ENCODE results near the gene TOM1L2.
"Not testable (repeated sequence)": the region's sequence is repeated elsewhere in the genome, so short reads cannot be mapped to it uniquely, and the experiment has no call there.

Gene TOM1L2

GRCh38 chr17:17972126-17972951 lies at the start of gene TOM1L2, which contains the start of gene DRC3:
TSS of gene TOM1L2 (minus strand) at chr17:17972400. CDS start at chr17:17972313, 87 bp downstream.
TSS of gene DRC3 (plus strand) at chr17:17972862. CDS start at chr17:17977599, 4,737 bp downstream.
- peak; percentile 100 for DNase-seq

- DNase-seq = no peak
Observed at GRCh38 chr17:18021372-18021771, 49.2 kb upstream of the TOM1L2 start.

DNA sequence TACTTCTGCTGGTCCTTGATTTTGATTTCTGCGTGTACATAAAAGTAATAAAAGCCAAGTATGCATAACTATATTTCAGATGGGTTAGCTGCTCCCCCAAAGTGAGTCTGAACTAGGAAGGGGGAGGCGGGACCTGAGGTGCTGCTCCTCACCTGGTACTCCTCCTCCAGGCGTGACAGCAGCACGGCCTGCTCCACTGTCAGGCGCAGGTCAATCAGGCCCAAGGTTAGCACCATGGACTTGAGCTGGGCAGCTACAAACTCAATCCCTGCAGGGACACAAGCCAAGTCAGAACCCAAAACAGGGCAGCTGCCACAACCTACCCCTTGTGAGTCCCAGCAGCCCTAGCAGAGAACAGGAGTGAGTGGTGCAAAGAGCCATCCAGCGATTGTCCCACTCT lies 48.8 kb upstream of the TOM1L2 start:
- DNase-seq = no peak

DNA sequence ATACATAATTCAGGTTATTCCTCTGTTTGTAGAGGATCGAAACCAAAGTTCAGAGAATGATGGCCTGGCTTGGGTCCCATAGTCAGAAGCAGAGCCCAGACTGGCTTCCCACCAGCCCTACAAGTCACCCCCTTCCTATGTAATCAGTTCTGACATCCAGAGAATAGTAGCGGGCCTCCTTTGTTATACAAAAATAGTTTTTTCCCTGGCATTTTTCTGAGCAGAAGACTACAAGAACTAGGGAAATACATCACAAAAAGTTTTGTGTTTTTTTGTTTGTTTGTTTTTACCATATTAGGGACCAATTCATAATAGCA lies 47.6 kb upstream of the TOM1L2 start:
- no peak for DNase-seq

DNA sequence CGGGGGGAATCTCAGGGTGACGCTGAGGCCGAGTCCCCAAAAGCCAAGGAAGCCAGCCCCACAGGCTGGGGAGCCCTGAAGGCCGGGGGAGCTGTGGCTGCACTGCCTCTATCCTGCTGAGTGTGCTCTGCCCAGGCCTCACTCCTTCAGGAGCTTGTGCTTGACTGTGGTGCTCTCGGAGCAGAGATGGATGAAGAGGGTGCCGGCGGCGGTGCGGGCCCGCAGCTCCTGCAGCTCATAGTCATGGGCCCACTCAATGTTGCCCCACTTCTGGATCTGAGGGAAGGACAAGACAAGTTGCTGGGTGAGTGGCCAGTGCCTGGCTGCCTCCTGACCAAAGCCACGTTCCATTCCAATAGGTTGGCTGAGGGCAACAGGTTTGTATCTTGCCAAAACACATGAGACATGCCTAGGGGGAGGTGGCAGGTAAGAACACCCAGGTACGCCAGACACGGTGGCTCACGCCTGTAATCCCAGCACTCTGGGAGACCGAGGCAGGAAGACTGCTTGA lies 46.3 kb upstream of the TOM1L2 start:
- DNase-seq = no peak

- no peak for DNase-seq
Observed at GRCh38 chr17:18017958-18018357, 45.8 kb upstream of the TOM1L2 start.

DNA sequence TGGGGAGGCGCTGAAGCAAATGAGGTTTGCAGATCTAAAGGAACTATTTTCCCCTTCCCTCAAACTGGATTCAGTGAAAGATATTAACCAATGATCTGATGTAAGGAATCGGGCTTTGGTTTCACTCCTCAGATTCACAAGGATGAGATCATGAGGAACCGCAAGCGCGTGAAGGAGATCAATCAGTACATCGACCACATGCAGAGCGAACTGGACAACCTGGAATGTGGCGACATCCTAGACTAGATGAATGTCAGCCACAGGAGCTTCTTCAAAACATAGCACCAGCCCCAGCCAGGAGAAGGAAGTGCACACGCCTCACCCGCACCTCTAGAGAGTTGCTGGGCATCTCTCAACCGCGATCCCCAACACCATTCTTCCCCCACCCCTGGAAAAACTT lies 44.2 kb upstream of the TOM1L2 start:
- peak; percentile 10 for DNase-seq

DNA sequence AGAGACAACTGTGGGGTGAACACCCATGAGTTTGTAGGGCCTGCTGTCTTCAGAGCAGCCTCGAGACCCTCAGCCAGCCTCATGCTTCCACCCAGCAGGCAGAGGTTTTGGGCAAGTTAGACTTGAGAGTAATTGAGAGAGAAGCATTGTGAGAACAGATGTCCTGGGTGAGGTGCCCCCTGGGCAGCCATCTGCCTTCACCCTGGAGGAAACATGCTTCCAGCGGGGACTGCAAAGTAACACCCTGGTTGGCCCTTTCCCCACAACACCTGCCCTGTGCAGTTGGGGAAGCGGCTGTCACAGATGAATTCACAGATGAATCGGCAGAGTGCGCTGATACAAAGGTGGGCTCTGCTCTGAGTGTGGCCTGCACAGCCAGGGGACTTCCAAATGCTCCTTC lies 43.4 kb upstream of the TOM1L2 start:
- no peak for DNase-seq

DNA sequence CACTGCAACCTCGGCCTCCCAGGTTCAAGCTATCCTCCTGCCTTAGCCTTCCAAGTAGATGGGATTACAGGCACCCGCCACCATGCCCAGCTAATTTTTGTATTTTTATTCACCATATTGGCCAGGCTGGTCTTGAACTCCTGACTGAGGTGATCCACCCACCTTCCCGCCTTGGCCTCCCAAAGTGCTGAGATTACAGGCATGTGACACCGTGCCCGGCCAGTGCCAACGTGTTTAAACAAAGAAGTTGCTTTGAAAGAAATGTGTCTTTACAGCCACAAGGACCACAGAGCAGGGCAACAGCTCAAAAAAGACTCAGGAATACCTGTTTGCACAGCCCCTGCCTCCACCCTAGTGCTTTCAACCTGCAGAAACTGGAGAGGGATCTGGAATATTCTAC lies 41.8 kb upstream of the TOM1L2 start:
- DNase-seq = no peak

DNA sequence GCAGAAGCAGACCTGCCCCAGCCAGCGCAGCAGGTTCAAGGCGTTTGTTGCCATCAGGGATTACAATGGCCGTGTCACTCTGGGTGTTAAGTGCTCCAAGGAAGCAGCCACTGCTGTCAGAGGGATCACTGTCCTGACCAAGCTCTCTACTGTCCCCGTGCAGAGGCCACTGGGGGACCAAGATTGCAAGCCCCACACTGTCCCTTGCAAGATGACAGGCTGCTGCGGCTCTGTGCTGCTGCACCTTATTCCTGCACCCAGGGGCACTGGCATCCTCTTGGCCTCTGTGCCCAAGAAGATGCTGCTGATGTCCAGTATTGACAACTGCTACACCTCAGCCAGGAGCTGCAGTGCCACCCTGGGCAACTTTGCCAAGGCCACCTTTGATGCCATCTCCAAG lies 39.1 kb upstream of the TOM1L2 start:
- DNase-seq = no peak

- no peak for DNase-seq
Observed at GRCh38 chr17:18009609-18010420, 37.6 kb upstream of the TOM1L2 start.

- no peak for DNase-seq
Observed at GRCh38 chr17:18008496-18009268, 36.5 kb upstream of the TOM1L2 start.

- no peak for DNase-seq
Observed at GRCh38 chr17:18006495-18007239, 34.5 kb upstream of the TOM1L2 start.

- no peak for DNase-seq
Observed at GRCh38 chr17:18005496-18005895, 33.3 kb upstream of the TOM1L2 start.

GRCh38 chr17:18004884-18005305 lies 32.7 kb upstream of the TOM1L2 start:
- DNase-seq = no peak

GRCh38 chr17:18004345-18004744 lies 32.1 kb upstream of the TOM1L2 start:
- DNase-seq = no peak

- DNase-seq = no peak
Observed at GRCh38 chr17:18002171-18002570, 30.0 kb upstream of the TOM1L2 start.

- no peak for DNase-seq
Observed at GRCh38 chr17:18000030-18000408, 27.8 kb upstream of the TOM1L2 start.

DNA sequence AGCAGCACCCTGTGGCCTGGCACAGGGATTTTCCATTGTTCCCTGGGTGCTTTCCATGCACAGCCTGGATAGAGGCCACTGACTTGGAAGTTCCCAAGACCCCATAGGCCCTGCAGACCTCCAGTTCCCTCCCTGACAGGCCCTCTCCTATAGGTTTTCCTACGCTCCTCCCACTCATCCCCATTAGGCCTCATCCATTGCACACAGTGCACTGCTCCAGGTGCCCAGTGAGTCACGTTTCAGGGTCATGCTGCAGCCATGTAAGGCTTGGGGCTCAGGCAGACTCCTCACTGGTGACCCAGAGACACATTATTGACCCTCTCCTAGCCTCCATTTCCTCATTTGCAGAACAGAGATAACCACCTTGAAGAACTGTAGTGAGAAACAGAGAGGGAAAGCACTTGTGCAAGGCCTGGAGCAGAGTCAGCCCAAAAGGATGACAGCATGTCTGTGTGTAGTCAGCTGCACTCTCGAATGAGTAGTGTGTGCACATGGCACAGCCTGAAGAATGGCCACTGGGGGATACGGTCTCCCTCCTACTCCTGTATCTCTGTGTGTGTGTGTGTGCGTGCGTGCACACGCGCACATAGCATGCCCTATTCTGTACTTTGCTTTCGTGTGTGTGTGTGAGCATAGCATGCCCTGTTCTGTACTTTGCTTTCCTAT lies 27.3 kb upstream of the TOM1L2 start:
- no peak for DNase-seq

- no peak for DNase-seq
Observed at GRCh38 chr17:17998934-17999333, 26.7 kb upstream of the TOM1L2 start.

DNA sequence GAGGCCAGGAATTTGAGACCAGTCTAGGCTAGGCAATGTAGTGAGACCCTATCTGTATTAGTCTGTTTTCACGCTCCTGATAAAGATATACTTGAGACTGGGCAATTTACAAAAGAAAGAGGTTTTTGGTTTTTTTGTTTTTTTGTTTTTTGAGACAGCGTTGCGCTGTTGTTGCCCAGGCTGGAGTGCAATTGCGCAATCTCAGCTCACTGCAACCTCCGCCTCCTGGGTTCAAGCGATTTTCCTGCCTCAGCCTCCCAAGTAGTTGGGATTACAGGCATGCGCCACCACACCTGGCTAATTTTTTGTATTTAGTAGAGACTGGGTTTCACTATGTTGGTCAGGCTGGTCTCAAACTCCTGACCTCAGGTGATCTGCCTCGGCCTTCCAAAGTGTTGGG lies 23.7 kb upstream of the TOM1L2 start:
- not testable (repeated sequence) for DNase-seq
